MM.1S (cell line): Measurements from ENCODE around the gene PNPLA2.
A peak's percentile ranks its signal among the peaks of the same experiment; 100 is the strongest.

Experiments
- DNase-seq: peaks from one replicate; pipeline ENCODE4 v3.0.0-alpha.2; 2015
- H2AFZ ChIP-seq: fragments of 300-600 bp; sonication (generic); 2 replicates; pipeline ENCODE4 v1.6.0; 2016; ENCODE audit warnings: antibody characterized with exemption, low read length
- H3F3A ChIP-seq: fragments of 300-600 bp; sonication (generic); 2 replicates; pipeline ENCODE4 v1.6.1; 2016; ENCODE audit warnings: mild to moderate bottlenecking, antibody characterized with exemption, low read length, moderate library complexity, mixed read lengths; ENCODE audit not compliant: insufficient read depth
- H3K27ac ChIP-seq: fragments of 300-600 bp; sonication (generic); 2 replicates; pipeline ENCODE4 v1.5.1; 2016; ENCODE audit warnings: mild to moderate bottlenecking, low read length
- H3K27me3 ChIP-seq: fragments of 300-600 bp; sonication (generic); replicated peaks from 2 replicates; pipeline ENCODE4 v1.6.0; 2016; ENCODE audit warnings: low read length; ENCODE audit not compliant: insufficient read depth
- H3K36me3 ChIP-seq: fragments of 300-600 bp; sonication (generic); replicated peaks from 2 replicates; pipeline ENCODE4 v1.6.1; 2016; ENCODE audit warnings: mild to moderate bottlenecking, low read length, mixed read lengths; ENCODE audit not compliant: insufficient read depth
- H3K4me1 ChIP-seq: fragments of 300-600 bp; sonication (generic); 2 replicates; pipeline ENCODE4 v1.6.1; 2016; ENCODE audit warnings: low read length, mixed read lengths
- H3K4me2 ChIP-seq: fragments of 300-600 bp; sonication (generic); 2 replicates; pipeline ENCODE4 v1.6.0; 2016; ENCODE audit warnings: low read depth, low read length
- H3K4me3 ChIP-seq: fragments of 300-600 bp; sonication (generic); 2 replicates; pipeline ENCODE4 v1.5.1; 2016; ENCODE audit warnings: low read length, mixed read lengths
- H3K79me2 ChIP-seq: fragments of 300-600 bp; sonication (generic); 2 replicates; pipeline ENCODE4 v1.6.1; 2016; ENCODE audit warnings: mixed run types, low read length, mixed read lengths
- H3K9ac ChIP-seq: fragments of 300-600 bp; sonication (generic); 2 replicates; pipeline ENCODE4 v1.6.1; 2016; ENCODE audit warnings: low read length, mixed read lengths
- H3K9me2 ChIP-seq: fragments of 300-600 bp; sonication (generic); replicated peaks from 2 replicates; pipeline ENCODE4 v1.6.1; 2016; ENCODE audit warnings: mild to moderate bottlenecking, low read length, mixed read lengths; ENCODE audit not compliant: insufficient read depth
- H3K9me3 ChIP-seq: fragments of 300-600 bp; sonication (generic); replicated peaks from 2 replicates; pipeline ENCODE4 v1.6.1; 2016; ENCODE audit warnings: mild to moderate bottlenecking, low read length, mixed read lengths; ENCODE audit not compliant: insufficient read depth
- H4K20me1 ChIP-seq: fragments of 300-600 bp; sonication (generic); 2 replicates; pipeline ENCODE4 v1.6.1; 2016; ENCODE audit warnings: mild to moderate bottlenecking, low read length, moderate library complexity, mixed read lengths; ENCODE audit not compliant: insufficient read depth
- EZH2 ChIP-seq: fragments of 300-600 bp; sonication (generic); optimal IDR thresholded peaks from 2 replicates; pipeline ENCODE3; 2017; ENCODE audit warnings: low read depth, mild to moderate bottlenecking, antibody characterized with exemption, low read length, mixed read lengths
- EZH2phosphoT487 ChIP-seq: fragments of 300-600 bp; sonication (generic); IDR thresholded peaks from 2 replicates; pipeline ENCODE4 v1.6.1; 2018; ENCODE audit warnings: antibody characterized with exemption, low read length
- TF ChIP-seq, protein P1 (sequence below): fragments of 300-600 bp; sonication (generic); IDR thresholded peaks from 2 replicates; pipeline ENCODE4 v1.5.1; 2016; ENCODE audit warnings: antibody characterized with exemption, low read length, mixed read lengths

Gene PNPLA2

DNA sequence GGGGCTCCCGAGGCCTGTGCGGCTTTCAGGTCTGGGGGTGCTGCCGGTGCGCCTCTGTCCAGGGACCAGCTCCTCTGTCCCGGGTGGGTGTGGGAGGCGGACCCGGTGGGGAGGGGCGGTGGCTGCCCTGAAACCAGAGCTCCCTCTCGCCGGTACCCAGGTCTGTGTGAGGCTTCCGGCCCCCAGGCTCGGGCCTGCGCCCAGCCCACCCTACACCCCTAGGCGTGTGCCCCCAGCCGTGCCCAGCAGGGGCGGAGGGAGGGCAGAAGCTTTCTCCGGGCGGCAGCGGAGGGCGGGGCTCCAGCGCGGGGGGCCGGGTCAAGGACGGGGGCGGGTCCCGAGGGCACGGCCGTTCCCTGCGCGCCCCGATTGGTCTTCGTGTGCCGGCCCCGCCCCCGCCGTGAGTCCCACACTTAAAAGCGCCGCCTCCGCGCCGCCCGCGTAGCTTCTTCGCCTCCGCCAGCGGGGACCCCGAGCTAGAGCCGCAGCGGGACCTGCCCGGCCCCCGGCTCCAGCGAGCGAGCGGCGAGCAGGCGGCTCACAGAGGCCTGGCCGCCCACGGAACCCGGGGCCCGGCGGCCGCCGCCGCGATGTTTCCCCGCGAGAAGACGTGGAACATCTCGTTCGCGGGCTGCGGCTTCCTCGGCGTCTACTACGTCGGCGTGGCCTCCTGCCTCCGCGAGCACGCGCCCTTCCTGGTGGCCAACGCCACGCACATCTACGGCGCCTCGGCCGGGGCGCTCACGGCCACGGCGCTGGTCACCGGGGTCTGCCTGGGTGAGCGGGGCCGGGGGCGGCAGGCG is 616 bp downstream of the PNPLA2 start:
- H3K9me3 ChIP-seq, result no peaks in the 10 kb centered on the region
- H2AFZ ChIP-seq, result peak overlapping the region; percentile 56
- peak; percentile 94 for DNase-seq
- no peaks in the 10 kb centered on the region for H3K9me2 ChIP-seq
- peaks cover 2% of the 10 kb centered on the region; the same call in 1 of the 2 replicates for H3F3A ChIP-seq
- H3K27me3 ChIP-seq, result no peaks in the 10 kb centered on the region
- H3K4me2 ChIP-seq, result peak overlapping the region; percentile 91
- peak overlapping the region; percentile 51; the same call in 1 of the 2 replicates for H3K27ac ChIP-seq
- TF ChIP-seq EZH2 (no peak), EZH2phosphoT487 (no peak)
- TF ChIP-seq, protein P1, sequence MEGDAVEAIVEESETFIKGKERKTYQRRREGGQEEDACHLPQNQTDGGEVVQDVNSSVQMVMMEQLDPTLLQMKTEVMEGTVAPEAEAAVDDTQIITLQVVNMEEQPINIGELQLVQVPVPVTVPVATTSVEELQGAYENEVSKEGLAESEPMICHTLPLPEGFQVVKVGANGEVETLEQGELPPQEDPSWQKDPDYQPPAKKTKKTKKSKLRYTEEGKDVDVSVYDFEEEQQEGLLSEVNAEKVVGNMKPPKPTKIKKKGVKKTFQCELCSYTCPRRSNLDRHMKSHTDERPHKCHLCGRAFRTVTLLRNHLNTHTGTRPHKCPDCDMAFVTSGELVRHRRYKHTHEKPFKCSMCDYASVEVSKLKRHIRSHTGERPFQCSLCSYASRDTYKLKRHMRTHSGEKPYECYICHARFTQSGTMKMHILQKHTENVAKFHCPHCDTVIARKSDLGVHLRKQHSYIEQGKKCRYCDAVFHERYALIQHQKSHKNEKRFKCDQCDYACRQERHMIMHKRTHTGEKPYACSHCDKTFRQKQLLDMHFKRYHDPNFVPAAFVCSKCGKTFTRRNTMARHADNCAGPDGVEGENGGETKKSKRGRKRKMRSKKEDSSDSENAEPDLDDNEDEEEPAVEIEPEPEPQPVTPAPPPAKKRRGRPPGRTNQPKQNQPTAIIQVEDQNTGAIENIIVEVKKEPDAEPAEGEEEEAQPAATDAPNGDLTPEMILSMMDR, result no peak
- H4K20me1 ChIP-seq, result no peaks in the 10 kb centered on the region
- H3K36me3 ChIP-seq, result no peaks in the 10 kb centered on the region
- peaks cover 17% of the 10 kb centered on the region for H3K79me2 ChIP-seq
- peaks cover 5% of the 10 kb centered on the region; the same call in 1 of the 2 replicates for H3K4me1 ChIP-seq
- H3K9ac ChIP-seq, result peak overlapping the region; percentile 77
- peak overlapping the region; percentile 78 for H3K4me3 ChIP-seq

DNA sequence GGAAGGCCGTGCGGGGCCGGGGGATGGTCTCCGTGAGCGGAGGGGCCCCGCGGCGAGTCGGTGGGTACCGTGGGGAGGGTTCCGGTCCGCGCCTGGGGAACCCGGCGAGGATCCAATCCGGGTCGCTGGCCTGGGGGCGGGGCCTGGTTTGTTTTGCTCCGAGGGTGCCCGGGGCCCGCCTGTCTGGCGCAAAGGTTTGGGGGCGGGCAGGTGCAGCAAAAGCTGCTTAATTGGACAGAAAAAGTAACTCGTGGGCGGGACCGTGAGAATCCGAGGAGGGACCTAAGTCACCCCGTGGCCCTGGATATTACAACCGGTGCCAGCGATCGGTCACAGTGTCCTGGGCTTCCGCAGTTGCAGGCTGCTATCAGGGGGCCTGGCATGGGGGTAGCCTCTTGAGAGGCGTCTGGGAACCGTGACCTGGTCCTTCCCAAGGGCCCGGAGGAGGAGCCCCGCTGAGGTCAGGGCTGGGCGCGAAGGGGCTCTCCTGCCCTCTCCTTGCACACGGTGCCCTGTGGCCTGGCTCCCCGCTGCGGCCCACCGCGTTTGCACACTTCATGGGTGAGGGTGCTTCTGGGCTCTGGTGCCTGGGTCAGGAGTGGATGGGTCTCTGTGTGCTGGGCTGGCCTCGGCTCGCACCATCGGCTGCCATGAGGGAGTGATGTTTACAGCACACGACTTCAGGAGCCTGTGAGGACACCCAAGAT is 1.4 kb downstream of the PNPLA2 start:
- H3K9ac ChIP-seq, result peak overlapping the region; percentile 77
- H3K4me1 ChIP-seq, result peaks cover 5% of the 10 kb centered on the region; the same call in 1 of the 2 replicates
- no peaks in the 10 kb centered on the region for H4K20me1 ChIP-seq
- H3K4me3 ChIP-seq, result peak overlapping the region; percentile 78
- peaks cover 2% of the 10 kb centered on the region; the same call in 1 of the 2 replicates for H3F3A ChIP-seq
- H3K27me3 ChIP-seq, result no peaks in the 10 kb centered on the region
- peaks cover 17% of the 10 kb centered on the region for H3K79me2 ChIP-seq
- H3K36me3 ChIP-seq, result no peaks in the 10 kb centered on the region
- no peaks in the 10 kb centered on the region for H3K9me3 ChIP-seq
- H3K9me2 ChIP-seq, result no peaks in the 10 kb centered on the region
- peak; percentile 98 for DNase-seq
- peak overlapping the region; percentile 53; the same call in 1 of the 2 replicates for H2AFZ ChIP-seq
- peak overlapping the region; percentile 91 for H3K4me2 ChIP-seq
- TF ChIP-seq, protein P1, result no peak
- no peak for TF ChIP-seq EZH2phosphoT487
- no peak for TF ChIP-seq EZH2
- peak overlapping the region; percentile 51; the same call in 1 of the 2 replicates for H3K27ac ChIP-seq

DNA sequence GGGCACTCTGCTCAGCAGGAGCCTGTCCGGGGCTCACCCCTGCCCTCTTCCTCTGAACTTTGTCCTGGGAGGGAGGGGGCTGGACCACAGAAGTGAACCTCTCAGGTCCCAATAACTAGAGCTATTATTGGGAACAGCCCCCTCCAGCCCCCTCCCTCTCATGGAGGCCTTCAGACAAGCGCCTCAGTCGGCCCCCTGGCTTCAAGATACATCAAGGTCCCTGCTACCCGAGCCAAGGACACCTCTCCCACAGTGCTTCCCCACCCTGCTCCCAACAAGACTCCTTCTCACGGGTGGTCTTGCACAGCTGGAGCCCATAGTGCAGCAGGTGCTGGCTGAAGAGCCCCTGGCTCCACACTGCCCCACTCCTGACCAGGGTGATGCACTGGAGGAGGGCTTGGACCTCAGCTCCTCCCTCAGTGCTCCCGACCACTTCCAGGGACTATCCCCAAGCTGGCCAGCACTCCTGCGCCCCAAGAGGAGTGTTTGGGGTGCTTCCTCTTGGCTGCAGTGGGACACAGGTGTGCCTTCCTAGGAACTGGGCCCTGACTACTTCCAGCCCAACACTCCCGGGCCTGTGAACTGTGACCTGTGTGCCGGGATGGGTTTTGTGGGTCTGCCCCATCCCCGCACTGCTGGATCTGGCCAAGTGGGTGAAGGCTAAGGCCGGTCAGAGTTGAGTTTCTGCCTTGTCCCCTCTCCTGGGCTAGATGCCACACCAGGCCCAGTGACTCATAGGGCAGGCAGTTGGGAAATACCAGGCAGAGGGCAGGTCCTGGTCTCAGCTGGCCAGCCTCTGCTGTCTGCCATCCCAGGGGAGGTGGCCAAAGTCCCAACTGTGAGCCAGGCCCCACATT is 2.2 kb downstream of the PNPLA2 start:
- no peaks in the 10 kb centered on the region for H4K20me1 ChIP-seq
- TF ChIP-seq, protein P1, result no peak
- TF ChIP-seq EZH2, result no peak
- TF ChIP-seq EZH2phosphoT487, result no peak
- no peak overlapping the region for H3K27ac ChIP-seq
- peak overlapping the region; percentile 91 for H3K4me2 ChIP-seq
- no peak overlapping the region for H2AFZ ChIP-seq
- H3K36me3 ChIP-seq, result no peaks in the 10 kb centered on the region
- H3F3A ChIP-seq, result 0 out of 2 replicates have a peak, but pooled peaks cover 2% of the 10 kb centered on the region
- H3K27me3 ChIP-seq, result no peaks in the 10 kb centered on the region
- H3K9me3 ChIP-seq, result no peaks in the 10 kb centered on the region
- H3K4me1 ChIP-seq, result peaks cover 5% of the 10 kb centered on the region; the same call in 1 of the 2 replicates
- H3K79me2 ChIP-seq, result peaks cover 17% of the 10 kb centered on the region
- H3K9ac ChIP-seq, result peak overlapping the region; percentile 77; the same call in 1 of the 2 replicates
- DNase-seq, result no peak
- peak overlapping the region; percentile 78 for H3K4me3 ChIP-seq
- H3K9me2 ChIP-seq, result no peaks in the 10 kb centered on the region
